Uterus (tissue), 4 donors: Measurements from ENCODE around the gene PDCD1. TPM values are rescaled to one million over a fixed set of nuclear protein-coding genes. Genes with fewer than 3 reads are reported as not detected.

Source experiments
- DNase-seq, 2 donors: peaks; one replicate each; pipeline ENCODE4 v3.0.0-alpha.2; 2019 to 2020
- H3K27ac ChIP-seq, 2 donors: fragments of 200-600 bp; sonication (generic); 1 replicate in 1 of 2; 2 replicates in 1 of 2; pipeline ENCODE4 v1.5.1; 2016 to 2018
- H3K27me3 ChIP-seq, 2 donors: fragments of 200-600 bp; sonication (generic); one replicate each; pipeline ENCODE4 v1.5.1; 2018 to 2019; ENCODE audit warnings: control low read depth in 1 of 2
- H3K36me3 ChIP-seq, 2 donors: fragments of 200-600 bp; sonication (generic); one replicate each; pipeline ENCODE4 v1.5.1; 2019; ENCODE audit warnings: control low read depth in 1 of 2
- H3K4me1 ChIP-seq, 2 donors: fragments of 200-600 bp; sonication (generic); one replicate each; pipeline ENCODE4 v1.5.1; 2018 to 2019; ENCODE audit warnings: control low read depth in 1 of 2
- H3K4me3 ChIP-seq, 2 donors: fragments of 200-600 bp; sonication (generic); 1 replicate in 1 of 2; 2 replicates in 1 of 2; pipeline ENCODE4 v1.5.1; 2018 to 2019; ENCODE audit warnings: mild to moderate bottlenecking in 1 of 2
- H3K9me3 ChIP-seq, 2 donors: fragments of 200-600 bp; sonication (generic); one replicate each; pipeline ENCODE4 v1.5.1; 2019; ENCODE audit warnings: control low read depth in 1 of 2
- CTCF ChIP-seq, 4 experiments: fragments of 200-600 bp in 2 of 4; fragments of 450-650 bp in 2 of 4; sonication (generic) in 2 of 4; IDR thresholded peaks; one replicate each; pipeline ENCODE4 v1.5.1; 2016 to 2019; ENCODE audit warnings: antibody characterized with exemption in 4 of 4, mild to moderate bottlenecking in 2 of 4, moderate library complexity in 1 of 4
- POLR2A ChIP-seq, 2 donors: fragments of 450-650 bp; IDR thresholded peaks; one replicate each; pipeline ENCODE4 v1.6.1; 2016; ENCODE audit warnings: antibody characterized with exemption in 2 of 2, mild to moderate bottlenecking in 1 of 2, moderate library complexity in 1 of 2
- intact Hi-C: fragments of 100-400 bp; cut with DNase I; formaldehyde crosslinking; loops from one replicate; pipeline ENCODE4 v1.15.1; 2023; ENCODE audit warnings: low total_unique reads
- total RNA-seq, 4 donors: library from RNA; depleted of rRNA in 3 of 4; stranded (reverse); fragments of >200 nt in 3 of 4; gene quantifications; one replicate each; pipeline versions ENCODE4 v1.1.0 to v1.2.4, GENCODE V29; 2014 to 2023
- donor health status: DM: yes; HTN: yes; CAD: no.

The PDCD1 gene
- total RNA-seq, 4 donors from 2014 or later, result 0.21 TPM; not detected in 3

- H3K4me3 ChIP-seq, result peak overlapping the region; percentile 58 to 62
- no peak for DNase-seq
- H3K36me3 ChIP-seq, result no peaks in the 10 kb centered on the region
- H3K27ac ChIP-seq, result peak overlapping the region; percentile 74 to 91
- H3K4me1 ChIP-seq, result peaks cover 7 to 18% of the 10 kb centered on the region in 2 donors
- TF ChIP-seq CTCF (IDR thresholded peaks at IDR 0.05) (no peak), POLR2A (IDR thresholded peaks at IDR 0.05) (no peak)
- intact Hi-C loops, result no loop called here
- no peaks in the 10 kb centered on the region for H3K9me3 ChIP-seq
- H3K27me3 ChIP-seq, result no peaks in the 10 kb centered on the region
Observed at GRCh38 chr2:241880311-241881073, 21.8 kb upstream of the PDCD1 start.

GRCh38 chr2:241879326-241879725 is 20.6 kb upstream of the PDCD1 start:
- H3K9me3 ChIP-seq, result no peaks in the 10 kb centered on the region
- TF ChIP-seq POLR2A (IDR thresholded peaks at IDR 0.05), result no peak
- TF ChIP-seq CTCF (IDR thresholded peaks at IDR 0.05), result no peak
- intact Hi-C loops, result no loop called here
- H3K36me3 ChIP-seq, result no peaks in the 10 kb centered on the region
- H3K4me1 ChIP-seq, result peaks cover 7 to 18% of the 10 kb centered on the region in 2 donors
- H3K27me3 ChIP-seq, result no peaks in the 10 kb centered on the region
- no peak overlapping the region for H3K4me3 ChIP-seq
- no peak for DNase-seq
- no peak overlapping the region for H3K27ac ChIP-seq

GRCh38 chr2:241877989-241878970 is 19.6 kb upstream of the PDCD1 start:
- H3K4me1 ChIP-seq, result peaks cover 7 to 18% of the 10 kb centered on the region in 2 donors
- no peak overlapping the region for H3K4me3 ChIP-seq
- no peaks in the 10 kb centered on the region for H3K27me3 ChIP-seq
- DNase-seq, result peak; percentile 73 to 77
- H3K36me3 ChIP-seq, result no peaks in the 10 kb centered on the region
- H3K27ac ChIP-seq, result no peak overlapping the region
- intact Hi-C loops, result no loop called here
- no peaks in the 10 kb centered on the region for H3K9me3 ChIP-seq
- no peak for TF ChIP-seq POLR2A (IDR thresholded peaks at IDR 0.05)
- peak; percentile 72 to 79 (median 76) for TF ChIP-seq CTCF (IDR thresholded peaks at IDR 0.05)

- Histone ChIP-seq H3K4me3 (no peak overlapping the region), H3K4me1 (peaks cover 5 to 10% of the 10 kb centered on the region in 2 donors), H3K9me3 (no peaks in the 10 kb centered on the region), H3K27ac (no peak overlapping the region), H3K27me3 (no peaks in the 10 kb centered on the region), H3K36me3 (no peaks in the 10 kb centered on the region)
- TF ChIP-seq CTCF (IDR thresholded peaks at IDR 0.05) (no peak), POLR2A (IDR thresholded peaks at IDR 0.05) (no peak)
- intact Hi-C loops, result no loop called here
- DNase-seq, result no peak
Observed at GRCh38 chr2:241877197-241877685, 18.5 kb upstream of the PDCD1 start.
